ENCODE measurements around the gene FSIP2.

FSIP2 gene

DNA sequence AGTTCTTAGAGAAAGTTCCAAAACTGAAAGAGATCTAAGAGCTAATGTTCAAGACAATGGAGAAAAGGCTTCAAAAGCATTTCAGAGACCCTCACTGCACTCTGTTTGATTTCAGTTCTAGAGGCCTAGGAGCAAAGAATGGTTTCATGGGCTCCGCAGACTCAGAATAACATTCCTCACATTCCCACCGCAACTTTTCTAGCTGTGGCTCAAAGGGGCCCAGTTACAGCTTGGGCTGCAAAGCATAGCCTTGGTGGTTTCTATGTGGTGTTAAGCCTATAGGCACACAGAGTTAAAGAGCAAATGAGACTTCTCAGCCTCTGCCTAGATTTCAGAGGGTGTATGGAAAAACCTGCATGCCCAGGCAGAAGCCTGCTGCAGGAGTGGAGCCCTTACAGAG is 73.0 kb downstream of the FSIP2 start:
- no peaks in the 10 kb centered on the region for H3K4me1 ChIP-seq (ENCODE audit: insufficient read depth, low read length)
- H3K27me3 ChIP-seq (ENCODE audit: insufficient read depth, low read length) = no peaks in the 10 kb centered on the region
- H3K27ac ChIP-seq (ENCODE audit: low read length) = no peak overlapping the region
- peaks cover 17% of the 10 kb centered on the region; the same call in 1 of the 2 replicates for H3K9me3 ChIP-seq (ENCODE audit: insufficient read depth, low read depth, low read length)
- H3K4me3 ChIP-seq (ENCODE audit: low read length) = no peak overlapping the region
- no peak overlapping the region for H3K9ac ChIP-seq (ENCODE audit: low read depth, low read length)
- no peaks in the 10 kb centered on the region for H3K36me3 ChIP-seq (ENCODE audit: insufficient read depth, low read depth, low read length)

- H3K27me3 ChIP-seq (ENCODE audit: insufficient read depth, low read length) = no peaks in the 10 kb centered on the region
Measured at GRCh38 chr2:185813707-185814106, 75.1 kb downstream of the FSIP2 start.

GRCh38 chr2:185817991-185818390 is 79.4 kb downstream of the FSIP2 start:
- no peaks in the 10 kb centered on the region for H3K36me3 ChIP-seq (ENCODE audit: insufficient read depth, low read depth, low read length)
- no peak overlapping the region for H3K27ac ChIP-seq (ENCODE audit: low read length)
- H3K9me3 ChIP-seq (ENCODE audit: insufficient read depth, low read depth, low read length) = no peaks in the 10 kb centered on the region; the same call in 1 of the 2 replicates
- H3K4me3 ChIP-seq (ENCODE audit: low read length) = no peak overlapping the region
- no peak overlapping the region for H3K9ac ChIP-seq (ENCODE audit: low read depth, low read length)
- H3K27me3 ChIP-seq (ENCODE audit: insufficient read depth, low read length) = no peaks in the 10 kb centered on the region
- no peaks in the 10 kb centered on the region for H3K4me1 ChIP-seq (ENCODE audit: insufficient read depth, low read length)

More at GRCh38 chr2:185813707-185814106, 75.1 kb downstream of the FSIP2 start:
- Histone ChIP-seq H3K27ac (ENCODE audit: low read length) (no peak overlapping the region), H3K4me1 (ENCODE audit: insufficient read depth, low read length) (no peaks in the 10 kb centered on the region), H3K9ac (ENCODE audit: low read depth, low read length) (no peak overlapping the region), H3K4me3 (ENCODE audit: low read length) (no peak overlapping the region), H3K9me3 (ENCODE audit: insufficient read depth, low read depth, low read length) (peaks cover 7% of the 10 kb centered on the region; the same call in 1 of the 2 replicates), H3K36me3 (ENCODE audit: insufficient read depth, low read depth, low read length) (no peaks in the 10 kb centered on the region)

DNA sequence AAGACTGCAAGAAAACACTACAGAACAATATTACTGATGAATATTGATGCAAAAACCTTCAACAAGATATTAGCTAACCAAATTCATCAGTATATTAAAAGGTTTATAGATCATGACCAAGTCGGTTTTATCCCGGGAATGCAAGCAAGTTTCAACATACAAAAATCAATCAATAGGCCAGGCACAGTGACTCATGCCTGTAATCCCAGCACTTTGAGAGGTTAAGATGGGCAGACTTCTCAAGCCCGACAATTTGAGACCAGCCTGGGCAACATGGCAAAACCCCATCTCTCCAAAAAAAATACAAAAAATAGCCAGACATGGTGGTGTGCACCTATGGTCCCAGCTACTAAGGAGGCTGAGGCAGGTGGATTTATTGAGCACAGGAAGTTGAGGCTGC is 82.9 kb downstream of the FSIP2 start:
- no peaks in the 10 kb centered on the region; the same call in 1 of the 2 replicates for H3K9me3 ChIP-seq (ENCODE audit: insufficient read depth, low read depth, low read length)

GRCh38 chr2:185823773-185824172 is 85.2 kb downstream of the FSIP2 start:
- Histone ChIP-seq H3K27me3 (ENCODE audit: insufficient read depth, low read length) (no peaks in the 10 kb centered on the region), H3K9me3 (ENCODE audit: insufficient read depth, low read depth, low read length) (no peaks in the 10 kb centered on the region; the same call in 1 of the 2 replicates), H3K4me1 (ENCODE audit: insufficient read depth, low read length) (no peaks in the 10 kb centered on the region), H3K9ac (ENCODE audit: low read depth, low read length) (no peak overlapping the region), H3K4me3 (ENCODE audit: low read length) (no peak overlapping the region), H3K36me3 (ENCODE audit: insufficient read depth, low read depth, low read length) (no peaks in the 10 kb centered on the region), H3K27ac (ENCODE audit: low read length) (no peak overlapping the region)

More for the DNA sequence above, 82.9 kb downstream of the FSIP2 start:
- H3K36me3 ChIP-seq (ENCODE audit: insufficient read depth, low read depth, low read length) = no peaks in the 10 kb centered on the region
- H3K27me3 ChIP-seq (ENCODE audit: insufficient read depth, low read length) = no peaks in the 10 kb centered on the region
- no peak overlapping the region for H3K9ac ChIP-seq (ENCODE audit: low read depth, low read length)
- no peak overlapping the region for H3K27ac ChIP-seq (ENCODE audit: low read length)
- H3K4me3 ChIP-seq (ENCODE audit: low read length) = no peak overlapping the region
- no peaks in the 10 kb centered on the region for H3K4me1 ChIP-seq (ENCODE audit: insufficient read depth, low read length)

DNA sequence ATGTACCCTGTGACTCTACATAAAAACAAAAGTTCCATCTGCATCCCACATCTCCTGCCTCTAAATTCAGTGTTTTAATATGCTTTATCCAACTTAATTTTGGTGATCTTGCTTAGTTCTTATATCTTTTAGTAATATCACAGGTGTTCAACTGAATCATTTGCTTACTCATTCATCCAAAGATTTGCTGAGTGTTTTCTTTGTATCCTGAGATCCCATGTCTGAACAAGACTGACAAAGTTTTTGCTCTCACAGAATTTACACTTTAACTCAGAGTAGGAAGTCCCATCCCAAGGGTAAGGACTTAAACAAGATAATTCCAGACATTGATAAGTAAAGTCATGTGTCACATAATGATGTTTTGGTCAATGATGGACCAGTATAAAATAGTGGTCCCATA is 87.0 kb downstream of the FSIP2 start:
- no peaks in the 10 kb centered on the region for H3K9me3 ChIP-seq (ENCODE audit: insufficient read depth, low read depth, low read length)
- H3K9ac ChIP-seq (ENCODE audit: low read depth, low read length) = no peak overlapping the region
- H3K27me3 ChIP-seq (ENCODE audit: insufficient read depth, low read length) = no peaks in the 10 kb centered on the region
- no peak overlapping the region for H3K4me3 ChIP-seq (ENCODE audit: low read length)
- no peaks in the 10 kb centered on the region for H3K36me3 ChIP-seq (ENCODE audit: insufficient read depth, low read depth, low read length)
- no peak overlapping the region for H3K27ac ChIP-seq (ENCODE audit: low read length)
- H3K4me1 ChIP-seq (ENCODE audit: insufficient read depth, low read length) = no peaks in the 10 kb centered on the region

- Histone ChIP-seq H3K36me3 (ENCODE audit: insufficient read depth, low read depth, low read length) (no peaks in the 10 kb centered on the region), H3K4me1 (ENCODE audit: insufficient read depth, low read length) (no peaks in the 10 kb centered on the region), H3K9me3 (ENCODE audit: insufficient read depth, low read depth, low read length) (no peaks in the 10 kb centered on the region), H3K4me3 (ENCODE audit: low read length) (no peak overlapping the region), H3K27me3 (ENCODE audit: insufficient read depth, low read length) (no peaks in the 10 kb centered on the region), H3K9ac (ENCODE audit: low read depth, low read length) (no peak overlapping the region), H3K27ac (ENCODE audit: low read length) (no peak overlapping the region)
Measured at GRCh38 chr2:185828326-185828725, 89.7 kb downstream of the FSIP2 start.

GRCh38 chr2:185833864-185834263 is 95.3 kb downstream of the FSIP2 start:
- H3K36me3 ChIP-seq (ENCODE audit: insufficient read depth, low read depth, low read length) = no peaks in the 10 kb centered on the region
- no peak overlapping the region for H3K4me3 ChIP-seq (ENCODE audit: low read length)
- no peak overlapping the region for H3K27ac ChIP-seq (ENCODE audit: low read length)
- no peaks in the 10 kb centered on the region for H3K4me1 ChIP-seq (ENCODE audit: insufficient read depth, low read length)
- H3K27me3 ChIP-seq (ENCODE audit: insufficient read depth, low read length) = no peaks in the 10 kb centered on the region
- H3K9me3 ChIP-seq (ENCODE audit: insufficient read depth, low read depth, low read length) = peaks cover 9% of the 10 kb centered on the region; the same call in 1 of the 2 replicates
- no peak overlapping the region for H3K9ac ChIP-seq (ENCODE audit: low read depth, low read length)

DNA sequence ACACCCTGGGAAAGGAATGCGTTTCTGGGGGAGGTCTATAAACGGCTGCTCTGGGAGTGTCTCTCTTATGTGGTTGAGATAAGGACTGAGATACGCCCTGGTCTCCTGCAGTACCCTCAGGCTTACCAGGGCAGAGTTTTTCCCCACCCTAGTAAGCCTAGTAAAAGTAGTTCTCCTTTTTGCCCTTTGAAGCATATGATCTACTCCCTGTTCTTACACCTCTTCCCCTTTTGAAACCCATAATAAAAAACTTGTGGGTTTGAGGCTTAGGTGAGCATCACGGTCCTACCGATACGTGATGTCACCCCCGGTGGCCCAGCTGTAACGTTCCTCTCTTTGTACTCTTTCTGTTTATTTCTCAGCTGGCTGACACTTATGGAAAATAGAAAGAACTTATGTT is 97.4 kb downstream of the FSIP2 start:
- Histone ChIP-seq H3K4me1 (ENCODE audit: insufficient read depth, low read length) (no peaks in the 10 kb centered on the region), H3K4me3 (ENCODE audit: low read length) (no peak overlapping the region), H3K27ac (ENCODE audit: low read length) (no peak overlapping the region)

DNA sequence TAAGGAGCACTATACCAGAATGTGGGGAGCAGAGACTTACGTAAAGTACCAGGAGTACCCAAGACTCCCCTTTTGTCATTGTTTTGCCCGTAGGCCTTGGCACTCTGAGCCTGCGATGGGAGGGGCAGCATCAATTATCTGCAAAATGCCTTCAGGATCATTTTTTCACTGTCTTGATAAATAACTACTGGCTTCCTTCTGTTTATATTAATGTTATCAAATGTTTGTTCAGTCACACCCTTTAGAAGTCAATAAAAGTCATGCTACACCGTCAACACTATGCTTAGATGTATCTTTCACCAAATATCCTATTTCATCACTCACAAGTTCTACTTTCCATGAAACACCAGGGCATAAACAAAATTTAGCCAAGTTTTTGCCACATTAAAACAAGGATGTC is 116.3 kb downstream of the FSIP2 start:
- Histone ChIP-seq H3K27ac (ENCODE audit: low read length) (no peak overlapping the region), H3K9me3 (ENCODE audit: insufficient read depth, low read depth, low read length) (no peaks in the 10 kb centered on the region), H3K4me3 (ENCODE audit: low read length) (no peak overlapping the region), H3K27me3 (ENCODE audit: insufficient read depth, low read length) (no peaks in the 10 kb centered on the region), H3K36me3 (ENCODE audit: insufficient read depth, low read depth, low read length) (no peaks in the 10 kb centered on the region), H3K4me1 (ENCODE audit: insufficient read depth, low read length) (no peaks in the 10 kb centered on the region), H3K9ac (ENCODE audit: low read depth, low read length) (no peak overlapping the region)

More for the DNA sequence above, 97.4 kb downstream of the FSIP2 start:
- no peaks in the 10 kb centered on the region for H3K36me3 ChIP-seq (ENCODE audit: insufficient read depth, low read depth, low read length)
- H3K27me3 ChIP-seq (ENCODE audit: insufficient read depth, low read length) = no peaks in the 10 kb centered on the region
- peaks cover 9% of the 10 kb centered on the region; the same call in 1 of the 2 replicates for H3K9me3 ChIP-seq (ENCODE audit: insufficient read depth, low read depth, low read length)
- no peak overlapping the region for H3K9ac ChIP-seq (ENCODE audit: low read depth, low read length)

GRCh38 chr2:185857691-185858090 is 119.1 kb downstream of the FSIP2 start:
- no peak overlapping the region for H3K4me3 ChIP-seq (ENCODE audit: low read length)
- H3K9ac ChIP-seq (ENCODE audit: low read depth, low read length) = no peak overlapping the region
- H3K27me3 ChIP-seq (ENCODE audit: insufficient read depth, low read length) = no peaks in the 10 kb centered on the region
- no peak overlapping the region for H3K27ac ChIP-seq (ENCODE audit: low read length)
- H3K36me3 ChIP-seq (ENCODE audit: insufficient read depth, low read depth, low read length) = no peaks in the 10 kb centered on the region
- H3K4me1 ChIP-seq (ENCODE audit: insufficient read depth, low read length) = no peaks in the 10 kb centered on the region
- no peaks in the 10 kb centered on the region for H3K9me3 ChIP-seq (ENCODE audit: insufficient read depth, low read depth, low read length)

DNA sequence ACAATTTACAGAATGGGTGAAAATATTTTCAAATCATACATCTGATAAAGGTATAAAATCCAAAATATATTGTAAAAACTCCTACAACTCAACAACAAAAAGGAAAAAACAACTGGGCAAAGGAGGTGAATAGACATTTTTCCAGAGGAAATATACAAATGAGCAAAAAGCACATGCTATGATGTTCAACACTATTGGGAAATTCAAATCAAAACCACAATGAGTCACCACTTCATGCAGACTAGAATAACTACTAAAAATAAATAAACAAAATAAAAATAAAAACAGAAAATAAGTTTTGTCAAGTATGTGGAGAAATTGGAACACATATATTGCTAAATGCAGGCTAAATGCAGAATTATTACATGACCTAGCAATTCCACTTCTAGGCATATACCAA is 120.9 kb downstream of the FSIP2 start:
- no peaks in the 10 kb centered on the region for H3K36me3 ChIP-seq (ENCODE audit: insufficient read depth, low read depth, low read length)

More for the DNA sequence above, 120.9 kb downstream of the FSIP2 start:
- H3K9me3 ChIP-seq (ENCODE audit: insufficient read depth, low read depth, low read length) = no peaks in the 10 kb centered on the region
- H3K4me3 ChIP-seq (ENCODE audit: low read length) = no peak overlapping the region
- no peaks in the 10 kb centered on the region for H3K27me3 ChIP-seq (ENCODE audit: insufficient read depth, low read length)
- no peak overlapping the region for H3K27ac ChIP-seq (ENCODE audit: low read length)
- no peak overlapping the region for H3K9ac ChIP-seq (ENCODE audit: low read depth, low read length)
- H3K4me1 ChIP-seq (ENCODE audit: insufficient read depth, low read length) = no peaks in the 10 kb centered on the region
